Nephron (organoid): ENCODE measurements around the gene PFKP.
A peak's percentile ranks its signal among the peaks of the same experiment; 100 is the strongest.

ENCODE experiments used
- H3K27ac Mint-ChIP-seq, 3 experiments: 2 replicates each; pipeline ENCODE4 v1.8.0; 2020; ENCODE audit warnings: mixed read lengths in 3 of 3, mild to moderate bottlenecking in 2 of 3, moderate library complexity in 1 of 3
- H3K27me3 Mint-ChIP-seq: 2 replicates; pipeline ENCODE4 v1.8.0; 2021; ENCODE audit warnings: low read depth, mild to moderate bottlenecking, moderate library complexity, mixed read lengths
- H3K36me3 Mint-ChIP-seq: 2 replicates; pipeline ENCODE4 v1.8.0; 2020; ENCODE audit warnings: low read depth, mixed read lengths
- H3K4me1 Mint-ChIP-seq: 2 replicates; pipeline ENCODE4 v1.8.0; 2020; ENCODE audit warnings: mixed read lengths
- H3K4me3 Mint-ChIP-seq, 3 experiments: 2 replicates each; pipeline ENCODE4 v1.8.0; 2020; ENCODE audit warnings: mild to moderate bottlenecking in 3 of 3, mixed read lengths in 3 of 3, moderate library complexity in 2 of 3
- H3K9me3 Mint-ChIP-seq: 2 replicates; pipeline ENCODE4 v1.8.0; 2020; ENCODE audit warnings: mixed read lengths
- CTCF ChIP-seq, 3 experiments: fragments of 200-600 bp; sonication (generic); IDR thresholded peaks; one replicate each; pipeline ENCODE4 v1.5.0; 2021; ENCODE audit warnings: antibody characterized with exemption in 3 of 3; ENCODE audit not compliant: unreplicated experiment in 3 of 3

PFKP gene

DNA sequence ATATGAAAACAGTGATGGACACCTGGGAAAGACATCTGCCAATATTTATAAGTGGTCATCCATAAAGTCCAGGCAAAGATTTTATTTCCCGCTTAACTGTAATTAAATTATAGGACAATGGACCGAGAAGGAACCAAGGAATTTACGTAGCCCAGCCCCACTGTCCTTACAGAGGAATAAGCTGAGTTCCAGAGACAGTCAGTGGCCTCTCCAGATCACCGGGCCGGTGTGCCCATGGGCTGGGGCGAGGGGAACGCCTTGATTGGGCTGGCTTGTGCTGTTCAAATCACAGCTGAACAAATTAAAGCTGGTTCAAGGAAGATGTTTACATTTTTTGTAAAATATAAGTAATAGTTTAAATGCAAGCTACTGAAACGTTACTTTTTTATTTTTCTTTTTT, 40.7 kb downstream of the PFKP start:
- H3K36me3 Mint-ChIP-seq, result peaks cover 9% of the 10 kb centered on the region
- TF ChIP-seq CTCF (IDR thresholded peaks at IDR 0.05; ENCODE audit: unreplicated experiment in 3 of 3), result no peak
- H3K9me3 Mint-ChIP-seq, result no peaks in the 10 kb centered on the region

GRCh38 chr10:3108575-3109105, 41.3 kb downstream of the PFKP start:
- Mint-ChIP-seq H3K4me3 (no peak overlapping the region), H3K27ac (no peak overlapping the region), H3K36me3 (peaks cover 8% of the 10 kb centered on the region), H3K4me1 (peaks cover 13% of the 10 kb centered on the region), H3K27me3 (peaks cover under 1% of the 10 kb centered on the region), H3K9me3 (no peaks in the 10 kb centered on the region)
- no peak for TF ChIP-seq CTCF (IDR thresholded peaks at IDR 0.05; ENCODE audit: unreplicated experiment in 3 of 3)

More for the DNA sequence above, 40.7 kb downstream of the PFKP start:
- peaks cover 4% of the 10 kb centered on the region for H3K27me3 Mint-ChIP-seq
- no peak overlapping the region for H3K4me3 Mint-ChIP-seq
- peaks cover 14% of the 10 kb centered on the region for H3K4me1 Mint-ChIP-seq
- H3K27ac Mint-ChIP-seq, result no peak overlapping the region

DNA sequence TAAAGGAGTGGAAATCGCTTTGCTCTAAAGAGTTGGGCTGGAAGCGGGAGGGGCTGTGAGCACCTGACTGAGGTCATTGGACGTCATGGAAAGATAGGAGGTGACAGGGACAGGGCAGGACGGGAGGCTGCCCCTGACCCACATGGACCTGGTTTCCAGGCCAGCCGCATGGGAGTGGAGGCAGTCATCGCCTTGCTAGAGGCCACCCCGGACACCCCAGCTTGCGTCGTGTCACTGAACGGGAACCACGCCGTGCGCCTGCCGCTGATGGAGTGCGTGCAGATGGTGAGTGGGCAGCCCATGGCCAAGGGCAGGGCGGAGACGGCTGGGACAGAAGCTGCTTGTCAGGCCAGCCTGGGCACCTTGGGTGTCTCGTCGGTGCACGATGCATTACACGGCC, 41.8 kb downstream of the PFKP start:
- Mint-ChIP-seq H3K9me3 (no peaks in the 10 kb centered on the region), H3K27me3 (no peaks in the 10 kb centered on the region)
- no peak for TF ChIP-seq CTCF (IDR thresholded peaks at IDR 0.05; ENCODE audit: unreplicated experiment in 3 of 3)

GRCh38 chr10:3109633-3110032, 42.3 kb downstream of the PFKP start:
- Mint-ChIP-seq H3K9me3 (no peaks in the 10 kb centered on the region), H3K27me3 (no peaks in the 10 kb centered on the region), H3K4me3 (no peak overlapping the region), H3K4me1 (peaks cover 13% of the 10 kb centered on the region), H3K36me3 (peaks cover 3% of the 10 kb centered on the region), H3K27ac (no peak overlapping the region)
- no peak for TF ChIP-seq CTCF (IDR thresholded peaks at IDR 0.05; ENCODE audit: unreplicated experiment in 3 of 3)

More for the DNA sequence above, 41.8 kb downstream of the PFKP start:
- H3K4me3 Mint-ChIP-seq, result no peak overlapping the region
- peaks cover 13% of the 10 kb centered on the region for H3K4me1 Mint-ChIP-seq
- no peak overlapping the region for H3K27ac Mint-ChIP-seq
- H3K36me3 Mint-ChIP-seq, result peaks cover 7% of the 10 kb centered on the region

- H3K9me3 Mint-ChIP-seq, result no peaks in the 10 kb centered on the region
- H3K27ac Mint-ChIP-seq, result peak overlapping the region in 1 of 3 experiments; percentile 0
- peaks cover 3% of the 10 kb centered on the region for H3K36me3 Mint-ChIP-seq
- H3K4me3 Mint-ChIP-seq, result no peak overlapping the region
- H3K27me3 Mint-ChIP-seq, result no peaks in the 10 kb centered on the region
- TF ChIP-seq CTCF (IDR thresholded peaks at IDR 0.05; ENCODE audit: unreplicated experiment in 3 of 3), result no peak
- H3K4me1 Mint-ChIP-seq, result peaks cover 13% of the 10 kb centered on the region
Observed at GRCh38 chr10:3110782-3111620, 43.7 kb downstream of the PFKP start.
